Measurements from ENCODE around the gene KCNS3. TPM values are rescaled to one million over a fixed set of nuclear protein-coding genes. Genes with fewer than 3 reads are reported as not detected.
A peak's percentile ranks its signal among the peaks of the same experiment; 100 is the strongest.

The KCNS3 gene
- total and polyA plus RNA-seq, 2 of the 13 experiments (the other 11 are each of a cell fraction or from before 2014, with no cell fraction given): not detected

GRCh38 chr2:17830053-17831034, 48.1 kb upstream of the KCNS3 start (continued):
- TF ChIP-seq KIAA2018 (CRISPR knock-in tag; IDR thresholded peaks at IDR 0.05; ENCODE audit: borderline replicate concordance) (no peak), BCL3 (CRISPR knock-in tag; IDR thresholded peaks at IDR 0.05) (peak; percentile 59; the same call in 1 of the 2 replicates), ZNF335 (CRISPR knock-in tag; IDR thresholded peaks at IDR 0.05) (no peak), TEF (CRISPR knock-in tag; IDR thresholded peaks at IDR 0.05) (no peak), KLF9 (CRISPR knock-in tag; IDR thresholded peaks at IDR 0.05; ENCODE audit: low read depth) (no peak), ZMYM3 (CRISPR knock-in tag; IDR thresholded peaks at IDR 0.05) (no peak), KAT2B (IDR thresholded peaks at IDR 0.05; ENCODE audit: borderline replicate concordance, low read depth, low read length) (no peak), ZNF557 (CRISPR knock-in tag; IDR thresholded peaks at IDR 0.05) (0 out of 2 replicates have a peak, but pooled peaks have one; percentile 38), SPEN (CRISPR knock-in tag; IDR thresholded peaks at IDR 0.05; ENCODE audit: low read depth) (0 out of 2 replicates have a peak, but pooled peaks have one; percentile 4), HNRNPK (IDR thresholded peaks at IDR 0.05; ENCODE audit: low read depth, low read length, poor library complexity, severe bottlenecking) (no peak), ZNF34 (CRISPR knock-in tag; IDR thresholded peaks at IDR 0.05; ENCODE audit: borderline replicate concordance) (no peak), ZNF563 (CRISPR knock-in tag; IDR thresholded peaks at IDR 0.05) (0 out of 2 replicates have a peak, but pooled peaks have one; percentile 36), SP5 (CRISPR knock-in tag; IDR thresholded peaks at IDR 0.05; ENCODE audit: borderline replicate concordance, low read depth) (no peak), MYPOP (CRISPR knock-in tag; IDR thresholded peaks at IDR 0.05) (peak; percentile 23; the same call in 1 of the 2 replicates), ZNF737 (CRISPR knock-in tag; IDR thresholded peaks at IDR 0.05; ENCODE audit: borderline replicate concordance) (no peak)
